Activated CD4-positive, alpha-beta T cell treated with anti-CD3 and anti-CD28 coated beads, Interleukin-2, amount 50 U/mL, for 1 hour (primary cell): ENCODE data around the gene IKZF5.

ENCODE experiments used
- DNase-seq: peaks from one replicate; pipeline ENCODE4 v3.0.0-alpha.2; 2020

Gene IKZF5

GRCh38 chr10:123014772-123015171 is 6.2 kb upstream of the IKZF5 start:
- no peak for DNase-seq

GRCh38 chr10:123013456-123014419 is 5.1 kb upstream of the IKZF5 start:
- no peak for DNase-seq

GRCh38 chr10:123011987-123012386 is 3.4 kb upstream of the IKZF5 start:
- DNase-seq = no peak

- DNase-seq = peak; percentile 4
Measured at GRCh38 chr10:123009105-123009820, 668 bp upstream of the IKZF5 start.

GRCh38 chr10:123007558-123008354 is 839 bp downstream of the IKZF5 start:
- peak; percentile 30 for DNase-seq

GRCh38 chr10:123004298-123004697 is 4.3 kb downstream of the IKZF5 start:
- DNase-seq = no peak

GRCh38 chr10:123001370-123001769 is 7.2 kb downstream of the IKZF5 start:
- no peak for DNase-seq

- DNase-seq = no peak
Measured at GRCh38 chr10:123000155-123000554, 8.4 kb downstream of the IKZF5 start.

- no peak for DNase-seq
Measured at GRCh38 chr10:122999347-122999746, 9.2 kb downstream of the IKZF5 start.

GRCh38 chr10:122998934-122999333 is 9.7 kb downstream of the IKZF5 start:
- DNase-seq = no peak

GRCh38 chr10:122998360-122998917 is 10.2 kb downstream of the IKZF5 start:
- no peak for DNase-seq

- DNase-seq = no peak
Measured at GRCh38 chr10:122997864-122998263, 10.7 kb downstream of the IKZF5 start.

GRCh38 chr10:122995936-122996335 is 12.7 kb downstream of the IKZF5 start:
- no peak for DNase-seq

- DNase-seq = no peak
Measured at GRCh38 chr10:122993797-122994336, 14.7 kb downstream of the IKZF5 start.

GRCh38 chr10:122992031-122992585 is 16.5 kb downstream of the IKZF5 start:
- no peak for DNase-seq

- no peak for DNase-seq
Measured at GRCh38 chr10:122990278-122990677, 18.3 kb downstream of the IKZF5 start.

GRCh38 chr10:122988501-122988900 is 20.1 kb downstream of the IKZF5 start:
- no peak for DNase-seq

- no peak for DNase-seq
Measured at GRCh38 chr10:122986335-122986734, 22.3 kb downstream of the IKZF5 start.

- no peak for DNase-seq
Measured at GRCh38 chr10:122984708-122985107, 23.9 kb downstream of the IKZF5 start.

- DNase-seq = no peak
Measured at GRCh38 chr10:122983898-122984297, 24.7 kb downstream of the IKZF5 start.

- DNase-seq = no peak
Measured at GRCh38 chr10:122981066-122981464, 27.5 kb downstream of the IKZF5 start.
